Measurements from ENCODE around the gene SLC45A3. TPM values are rescaled to one million over a fixed set of nuclear protein-coding genes. Genes with fewer than 3 reads are reported as not detected.
"Not testable (repeated sequence)": the region's sequence is repeated elsewhere in the genome, so short reads cannot be mapped to it uniquely, and the experiment has no call there.

Gene SLC45A3
- under 1 TPM in 1 of 2 experiments, not detected in 1; 0.18 TPM for total RNA-seq

DNA sequence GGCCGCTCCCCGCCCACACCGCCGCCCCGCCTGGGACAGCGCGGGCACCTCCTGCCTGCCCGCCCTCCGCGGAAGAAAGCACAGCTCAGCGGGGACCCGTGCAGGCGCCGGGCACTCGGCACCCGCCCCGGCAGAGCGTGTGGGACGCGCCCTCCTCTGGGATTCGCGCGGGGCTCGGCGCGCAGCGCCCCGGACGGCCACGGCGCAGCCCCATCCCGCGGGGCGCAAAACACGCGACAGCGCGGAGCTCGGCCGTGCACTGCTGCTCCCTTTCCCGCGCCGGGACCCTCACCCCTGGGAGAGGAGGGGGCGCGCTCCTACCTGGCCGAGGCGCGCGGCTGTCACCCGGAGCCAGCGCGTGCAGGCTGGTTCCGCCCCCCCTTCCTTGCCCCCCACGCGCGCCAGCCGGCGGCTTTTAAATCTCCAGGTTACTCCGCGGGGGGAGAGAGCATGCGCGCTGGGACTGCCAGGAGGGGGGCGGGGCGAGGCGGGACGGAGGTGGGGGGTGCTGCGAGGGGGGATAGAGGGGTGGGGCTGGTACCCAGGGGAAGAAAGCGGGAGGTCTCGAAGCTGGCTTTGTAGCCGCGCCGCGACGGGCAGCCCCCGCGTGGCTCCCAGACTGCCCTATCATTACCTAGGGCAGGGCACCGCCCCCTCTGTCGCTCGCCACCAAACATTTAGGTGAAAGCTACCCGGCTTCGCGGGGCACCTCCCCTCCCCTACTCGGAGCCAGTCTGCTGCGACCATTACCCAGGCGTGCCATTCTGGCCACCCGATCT, at the start of gene SLC45A3:
Gene SLC45A3 (minus strand): TSS at position 437 of the 779 bp plus-strand sequence. CDS start 15,853 bp downstream, outside the sequence.
- no peaks in the 10 kb centered on the region for H3K36me3 Mint-ChIP-seq (ENCODE audit: low read depth)
- H3K4me1 Mint-ChIP-seq: peaks cover 13% of the 10 kb centered on the region
- H3K27ac Mint-ChIP-seq: no peak within 1 kb of the TSS
- peak within 1 kb of the TSS; percentile 74 for H3K4me3 Mint-ChIP-seq
- ChIA-PET POLR2A (interaction anchor here (0.8 to 1.5 kb wide), 4 partner anchors 9 to 48 kb away, joined by 3 to 4 read pairs (median 3); no protein-coding TSS in a partner anchor), CTCF (interaction anchor here (1.2 to 1.9 kb wide), 6 partner anchors 9 to 88 kb away, joined by 3 to 9 read pairs (median 6); no protein-coding TSS in a partner anchor)
- no peaks in the 10 kb centered on the region for H3K9me3 Mint-ChIP-seq
- peak; percentile 32 for DNase-seq
- H3K27me3 Mint-ChIP-seq: peaks cover 14% of the 10 kb centered on the region

- H3K27ac Mint-ChIP-seq: no peak overlapping the region
- ChIA-PET CTCF (interaction anchor here (5.4 kb wide), 1 partner anchor 15 kb away, joined by 41 read pairs; no protein-coding TSS in a partner anchor), POLR2A (interaction anchor here (0.8 kb wide), 1 partner anchor 11 kb away, joined by 3 read pairs; no protein-coding TSS in a partner anchor)
- no peak overlapping the region for H3K4me3 Mint-ChIP-seq
- peaks cover 17% of the 10 kb centered on the region for H3K4me1 Mint-ChIP-seq
- H3K36me3 Mint-ChIP-seq (ENCODE audit: low read depth): peaks cover 53% of the 10 kb centered on the region
- no peak for DNase-seq
- H3K27me3 Mint-ChIP-seq: no peaks in the 10 kb centered on the region
- H3K9me3 Mint-ChIP-seq: no peaks in the 10 kb centered on the region
These were observed 46.4 kb upstream of the SLC45A3 start for GRCh38 chr1:205726619-205727125.

GRCh38 chr1:205725514-205725913, 45.2 kb upstream of the SLC45A3 start:
- peaks cover 15% of the 10 kb centered on the region for H3K4me1 Mint-ChIP-seq
- POLR2A ChIA-PET: interaction anchor here (1.2 to 3.4 kb wide), 2 partner anchors 15 to 23 kb away, joined by 3 to 12 read pairs; no protein-coding TSS in a partner anchor
- H3K36me3 Mint-ChIP-seq (ENCODE audit: low read depth): peaks cover 60% of the 10 kb centered on the region
- H3K27me3 Mint-ChIP-seq: no peaks in the 10 kb centered on the region
- no peaks in the 10 kb centered on the region for H3K9me3 Mint-ChIP-seq
- H3K27ac Mint-ChIP-seq: no peak overlapping the region
- no peak overlapping the region for H3K4me3 Mint-ChIP-seq
- CTCF ChIA-PET: interaction anchor here (1.3 to 5.4 kb wide), 3 partner anchors 14 to 67 kb away, joined by 3 to 41 read pairs (median 5); no protein-coding TSS in a partner anchor
- DNase-seq: no peak

GRCh38 chr1:205720740-205721139, 40.4 kb upstream of the SLC45A3 start:
- not testable (repeated sequence) for H3K9me3 Mint-ChIP-seq, DNase-seq, H3K27ac Mint-ChIP-seq, H3K27me3 Mint-ChIP-seq, H3K4me3 Mint-ChIP-seq
- peaks cover 34% of the 10 kb centered on the region for H3K4me1 Mint-ChIP-seq
- POLR2A ChIA-PET: interaction anchor here (0.5 to 2.9 kb wide), 3 partner anchors 9 to 28 kb away, joined by 3 to 10 read pairs (median 10); no protein-coding TSS in a partner anchor
- H3K36me3 Mint-ChIP-seq (ENCODE audit: low read depth): peaks cover 79% of the 10 kb centered on the region
- CTCF ChIA-PET: interaction anchor here (0.9 to 2.3 kb wide), 6 partner anchors 9 to 257 kb away, joined by 4 to 6 read pairs (median 4); no protein-coding TSS in a partner anchor

DNA sequence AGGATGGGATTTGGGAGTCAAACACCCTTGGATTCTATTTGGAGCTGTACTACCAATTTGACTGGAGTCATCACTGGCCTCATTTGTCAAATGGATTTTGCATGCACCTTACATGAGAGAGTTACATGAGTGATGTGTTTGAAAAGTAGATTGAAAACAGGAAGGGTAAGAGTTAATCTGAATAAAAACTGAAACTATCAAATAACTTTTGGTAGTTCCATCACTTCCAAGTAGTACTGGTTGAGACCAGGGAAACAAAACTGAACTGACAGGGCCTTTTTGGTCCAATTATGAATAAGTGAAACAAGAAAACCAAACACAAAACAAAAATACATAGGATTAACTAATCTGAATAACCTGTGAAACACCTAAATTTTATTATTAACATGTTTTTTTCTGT, 39.5 kb upstream of the SLC45A3 start:
- Mint-ChIP-seq H3K9me3 (no peaks in the 10 kb centered on the region), H3K36me3 (ENCODE audit: low read depth) (peaks cover 81% of the 10 kb centered on the region), H3K4me1 (peaks cover 33% of the 10 kb centered on the region), H3K4me3 (no peak overlapping the region), H3K27ac (peak overlapping the region; percentile 15), H3K27me3 (no peaks in the 10 kb centered on the region)
- ChIA-PET POLR2A (no interaction called here), CTCF (interaction anchor here (1.1 to 2.3 kb wide), 2 partner anchors 19 to 61 kb away, joined by 5 to 6 read pairs; no protein-coding TSS in a partner anchor)
- no peak for DNase-seq

DNA sequence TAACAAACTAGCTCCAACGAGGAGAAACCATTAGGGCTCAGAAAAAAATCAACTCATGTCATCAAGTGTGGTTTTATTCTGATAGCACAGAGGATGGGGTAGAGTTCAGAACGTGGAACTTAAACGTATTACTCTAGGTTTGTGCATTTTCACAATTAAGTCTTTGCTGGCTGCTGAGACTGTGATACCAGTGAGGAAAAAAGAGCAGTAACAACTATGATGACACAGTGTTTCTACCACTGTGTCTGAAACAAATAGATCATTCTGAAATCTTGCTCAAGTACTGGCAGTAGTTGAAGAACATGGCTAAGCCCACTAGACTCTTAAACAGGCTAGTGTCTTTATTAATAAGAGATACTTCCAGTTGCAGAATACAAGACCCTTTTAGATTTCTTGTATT, 38.7 kb upstream of the SLC45A3 start:
- H3K36me3 Mint-ChIP-seq (ENCODE audit: low read depth): peaks cover 80% of the 10 kb centered on the region
- H3K4me1 Mint-ChIP-seq: peaks cover 32% of the 10 kb centered on the region
- POLR2A ChIA-PET: no interaction called here
- no peaks in the 10 kb centered on the region for H3K9me3 Mint-ChIP-seq
- no peaks in the 10 kb centered on the region for H3K27me3 Mint-ChIP-seq
- no peak overlapping the region for H3K4me3 Mint-ChIP-seq
- no peak for DNase-seq
- CTCF ChIA-PET: interaction anchor here (1.2 kb wide), 1 partner anchor 64 kb away, joined by 4 read pairs; no protein-coding TSS in a partner anchor
- H3K27ac Mint-ChIP-seq: no peak overlapping the region

- DNase-seq: no peak
- Mint-ChIP-seq H3K4me3 (no peak overlapping the region), H3K9me3 (no peaks in the 10 kb centered on the region), H3K27ac (no peak overlapping the region), H3K4me1 (peaks cover 28% of the 10 kb centered on the region), H3K27me3 (no peaks in the 10 kb centered on the region), H3K36me3 (ENCODE audit: low read depth) (peaks cover 67% of the 10 kb centered on the region)
- POLR2A ChIA-PET: no interaction called here
- CTCF ChIA-PET: no interaction called here
These were observed 36.2 kb upstream of the SLC45A3 start for GRCh38 chr1:205716371-205717132.

DNA sequence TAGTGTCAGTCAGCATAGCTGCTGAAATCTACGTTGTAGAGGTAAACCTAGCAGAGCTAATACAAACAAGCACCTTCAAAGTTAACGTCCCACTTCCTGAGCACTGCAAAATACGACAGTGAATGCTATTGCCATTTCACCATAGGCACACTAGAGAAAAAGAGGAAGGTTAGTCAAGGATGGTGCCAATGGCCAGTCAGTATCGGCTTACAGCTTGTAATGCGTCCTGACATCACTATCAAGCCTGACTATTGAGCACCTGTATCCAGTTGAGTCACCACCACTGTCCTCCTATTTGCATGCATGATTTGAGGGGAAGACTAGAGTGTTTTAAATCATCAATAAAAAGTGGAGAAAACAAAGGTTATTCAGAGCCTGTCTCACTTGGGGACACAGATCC, 35.3 kb upstream of the SLC45A3 start:
- no peak for DNase-seq
- Mint-ChIP-seq H3K36me3 (ENCODE audit: low read depth) (peaks cover 66% of the 10 kb centered on the region), H3K27ac (no peak overlapping the region), H3K27me3 (no peaks in the 10 kb centered on the region), H3K9me3 (no peaks in the 10 kb centered on the region), H3K4me3 (no peak overlapping the region), H3K4me1 (peaks cover 32% of the 10 kb centered on the region)
- ChIA-PET POLR2A (interaction anchor here (1.0 kb wide), 1 partner anchor 11 kb away, joined by 3 read pairs; no protein-coding TSS in a partner anchor), CTCF (interaction anchor here (7.7 kb wide), 1 partner anchor 57 kb away, joined by 158 read pairs; no protein-coding TSS in a partner anchor)

GRCh38 chr1:205714906-205715246, 34.6 kb upstream of the SLC45A3 start:
- H3K36me3 Mint-ChIP-seq (ENCODE audit: low read depth): peaks cover 65% of the 10 kb centered on the region

DNA sequence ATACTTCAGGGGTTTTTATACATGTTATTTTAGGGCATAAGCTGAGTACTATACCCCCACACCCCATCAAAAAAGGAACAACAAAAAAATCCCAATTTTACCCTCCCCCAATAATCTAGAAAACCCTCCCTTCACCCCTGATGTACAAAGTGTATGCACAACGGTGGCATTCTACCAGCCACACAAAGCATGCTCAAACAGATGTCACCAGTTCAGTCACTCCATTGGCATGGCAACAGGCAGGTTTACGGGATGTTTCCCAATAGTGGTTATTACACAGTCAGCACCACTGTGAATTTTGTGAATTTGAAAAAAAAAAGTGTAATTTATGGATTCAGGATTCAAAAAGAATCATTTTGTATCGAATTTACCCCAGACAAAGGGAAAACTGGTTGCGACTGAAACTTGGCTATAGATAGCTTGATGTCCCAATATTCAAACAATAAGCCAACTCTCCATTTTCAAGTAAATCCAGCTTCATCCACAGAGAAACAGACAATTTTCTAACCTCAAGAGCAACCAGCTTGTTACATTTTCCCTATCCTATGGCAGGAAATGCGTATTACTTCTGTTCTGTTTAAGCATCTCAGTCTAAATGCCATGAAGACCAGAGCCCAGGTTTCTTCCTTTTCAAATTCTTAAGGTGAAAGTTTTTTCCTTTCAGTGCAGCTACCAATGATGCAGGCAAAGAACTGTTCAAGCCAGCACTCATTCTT, 34.0 kb upstream of the SLC45A3 start:
- no peak for DNase-seq
- Mint-ChIP-seq H3K36me3 (ENCODE audit: low read depth) (peaks cover 61% of the 10 kb centered on the region), H3K4me1 (peaks cover 20% of the 10 kb centered on the region), H3K9me3 (no peaks in the 10 kb centered on the region), H3K4me3 (no peak overlapping the region), H3K27ac (peak overlapping the region; percentile 4), H3K27me3 (no peaks in the 10 kb centered on the region)
- ChIA-PET POLR2A (interaction anchor here (0.7 to 1.6 kb wide), 7 partner anchors 10 to 56 kb away, joined by 3 to 6 read pairs (median 4); no protein-coding TSS in a partner anchor), CTCF (interaction anchor here (0.9 to 7.7 kb wide), 4 partner anchors 26 to 123 kb away, joined by 3 to 158 read pairs (median 4); partner anchors contain the start of gene SLC45A3)

More at GRCh38 chr1:205714906-205715246, 34.6 kb upstream of the SLC45A3 start:
- Mint-ChIP-seq H3K9me3 (no peaks in the 10 kb centered on the region), H3K4me3 (no peak overlapping the region), H3K27me3 (no peaks in the 10 kb centered on the region), H3K27ac (peak overlapping the region; percentile 4), H3K4me1 (peaks cover 25% of the 10 kb centered on the region)
- no peak for DNase-seq
- ChIA-PET POLR2A (interaction anchor here (0.8 to 1.4 kb wide), 5 partner anchors 9 to 51 kb away, joined by 3 to 6 read pairs (median 4); no protein-coding TSS in a partner anchor), CTCF (interaction anchor here (0.9 to 7.7 kb wide), 3 partner anchors 26 to 124 kb away, joined by 3 to 158 read pairs (median 4); no protein-coding TSS in a partner anchor)

- Mint-ChIP-seq H3K4me1 (peaks cover 15% of the 10 kb centered on the region), H3K4me3 (no peak overlapping the region), H3K36me3 (ENCODE audit: low read depth) (peaks cover 51% of the 10 kb centered on the region), H3K27me3 (no peaks in the 10 kb centered on the region), H3K9me3 (no peaks in the 10 kb centered on the region), H3K27ac (peak overlapping the region; percentile 1)
- ChIA-PET CTCF (interaction anchor here (0.6 to 7.7 kb wide), 32 partner anchors 8 to 434 kb away, joined by 3 to 158 read pairs (median 4); partner anchors contain the start of gene SLC45A3), POLR2A (interaction anchor here (1.2 to 3.1 kb wide), 10 partner anchors 9 to 71 kb away, joined by 3 to 13 read pairs (median 6); partner anchors contain the start of genes NUCKS1 and RAB29)
- peak; percentile 64 for DNase-seq
These were observed 31.1 kb upstream of the SLC45A3 start for GRCh38 chr1:205711105-205712048.

Data from activated CD4-positive, alpha-beta memory T cell treated with anti-CD3 and anti-CD28 coated beads, Interleukin-2, amount 10 ng/mL, durations not matched to agents 7 days and 5 days (primary cell).